Hepatocyte (in vitro differentiated cells): ENCODE results near the gene GADD45G.

Source experiments
- EZH2 ChIP-seq: fragments of 200-600 bp; sonication (generic); IDR thresholded peaks from 2 replicates; pipeline ENCODE4 v1.6.1; 2016; ENCODE audit warnings: antibody characterized with exemption, mild to moderate bottlenecking, borderline replicate concordance
- TF ChIP-seq, protein P1 (sequence below): fragments of 200-600 bp; sonication (generic); IDR thresholded peaks from 2 replicates; pipeline ENCODE4 v1.5.1; 2016; ENCODE audit warnings: antibody characterized with exemption, mild to moderate bottlenecking; ENCODE audit not compliant: poor library complexity

DNA sequence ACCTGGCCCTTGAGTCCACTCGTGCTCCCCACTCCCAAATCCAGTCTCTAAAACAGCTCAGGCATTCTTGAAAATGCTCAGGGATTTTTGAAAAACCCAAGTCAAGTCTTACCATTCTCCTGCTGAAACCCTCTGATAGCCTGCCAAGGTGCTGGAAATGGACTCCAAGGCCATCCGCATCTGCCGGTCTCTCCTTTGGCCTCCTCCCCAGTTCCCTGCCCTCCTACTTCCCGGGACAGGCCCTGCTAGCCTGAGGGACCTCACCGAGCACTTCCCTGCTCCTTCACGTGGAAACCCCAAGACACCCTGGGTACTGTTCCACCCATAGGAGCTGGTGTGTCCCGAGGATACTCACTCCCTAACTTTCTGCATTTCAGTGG is 49.8 kb upstream of the GADD45G start:
- TF ChIP-seq, protein P1, sequence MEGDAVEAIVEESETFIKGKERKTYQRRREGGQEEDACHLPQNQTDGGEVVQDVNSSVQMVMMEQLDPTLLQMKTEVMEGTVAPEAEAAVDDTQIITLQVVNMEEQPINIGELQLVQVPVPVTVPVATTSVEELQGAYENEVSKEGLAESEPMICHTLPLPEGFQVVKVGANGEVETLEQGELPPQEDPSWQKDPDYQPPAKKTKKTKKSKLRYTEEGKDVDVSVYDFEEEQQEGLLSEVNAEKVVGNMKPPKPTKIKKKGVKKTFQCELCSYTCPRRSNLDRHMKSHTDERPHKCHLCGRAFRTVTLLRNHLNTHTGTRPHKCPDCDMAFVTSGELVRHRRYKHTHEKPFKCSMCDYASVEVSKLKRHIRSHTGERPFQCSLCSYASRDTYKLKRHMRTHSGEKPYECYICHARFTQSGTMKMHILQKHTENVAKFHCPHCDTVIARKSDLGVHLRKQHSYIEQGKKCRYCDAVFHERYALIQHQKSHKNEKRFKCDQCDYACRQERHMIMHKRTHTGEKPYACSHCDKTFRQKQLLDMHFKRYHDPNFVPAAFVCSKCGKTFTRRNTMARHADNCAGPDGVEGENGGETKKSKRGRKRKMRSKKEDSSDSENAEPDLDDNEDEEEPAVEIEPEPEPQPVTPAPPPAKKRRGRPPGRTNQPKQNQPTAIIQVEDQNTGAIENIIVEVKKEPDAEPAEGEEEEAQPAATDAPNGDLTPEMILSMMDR = no peak
- TF ChIP-seq EZH2 = no peak
